T-helper 2 cell treated with Interferon-gamma antibody and Interleukin-4, amounts not matched to agents 5 μg/mL and 100 μg/mL, for 36 hours (primary cell): ENCODE results near the gene THOC5.
A peak's percentile ranks its signal among the peaks of the same experiment; 100 is the strongest.

Experiments used
- DNase-seq: peaks from one replicate; pipeline ENCODE4 v3.0.0; 2021; ENCODE audit warnings: low spot score
- H3K27ac Mint-ChIP-seq: one replicate; pipeline ENCODE4 v1.8.0; 2021; ENCODE audit warnings: mild to moderate bottlenecking, mixed read lengths
- H3K27me3 Mint-ChIP-seq: one replicate; pipeline ENCODE4 v1.8.0; 2021; ENCODE audit warnings: low read depth, mixed read lengths
- H3K36me3 Mint-ChIP-seq: one replicate; pipeline ENCODE4 v1.8.0; 2021; ENCODE audit warnings: low read depth, mixed read lengths
- H3K4me1 Mint-ChIP-seq: one replicate; pipeline ENCODE4 v1.8.0; 2021; ENCODE audit warnings: low read depth, mixed read lengths
- H3K4me3 Mint-ChIP-seq: one replicate; pipeline ENCODE4 v1.8.0; 2022; ENCODE audit warnings: mild to moderate bottlenecking, moderate library complexity, mixed read lengths
- H3K9me3 Mint-ChIP-seq: one replicate; pipeline ENCODE4 v1.8.0; 2021; ENCODE audit warnings: mixed read lengths

The THOC5 gene

DNA sequence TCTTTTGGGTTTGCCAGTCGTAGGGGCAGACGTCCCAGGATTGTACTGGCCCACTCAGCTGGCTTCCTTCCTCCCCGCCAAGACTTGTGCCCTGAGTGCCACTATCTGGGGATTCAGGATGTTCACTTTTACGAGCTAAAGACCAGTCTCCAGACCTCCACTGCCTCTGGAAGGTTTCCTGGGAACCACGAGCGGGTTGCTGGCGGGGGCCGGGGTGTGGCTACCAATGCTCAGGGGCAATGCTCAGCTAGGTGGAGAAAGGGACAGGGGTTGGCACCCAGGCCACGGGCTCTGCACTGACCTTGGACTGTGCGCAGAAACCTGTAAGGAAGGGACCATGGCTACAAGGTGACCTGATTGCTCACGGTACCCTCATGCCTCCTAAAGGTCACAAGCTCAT is 71.3 kb downstream of the THOC5 start:
- Mint-ChIP-seq H3K36me3 (peaks cover 1% of the 10 kb centered on the region), H3K4me1 (peaks cover 10% of the 10 kb centered on the region), H3K9me3 (no peaks in the 10 kb centered on the region), H3K4me3 (no peak overlapping the region), H3K27ac (no peak overlapping the region), H3K27me3 (peaks cover 34% of the 10 kb centered on the region)
- no peak for DNase-seq

- peak overlapping the region; percentile 20 for H3K27ac Mint-ChIP-seq
- no peaks in the 10 kb centered on the region for H3K9me3 Mint-ChIP-seq
- peaks cover 12% of the 10 kb centered on the region for H3K4me1 Mint-ChIP-seq
- no peak for DNase-seq
- peak overlapping the region; percentile 65 for H3K4me3 Mint-ChIP-seq
- H3K27me3 Mint-ChIP-seq: peaks cover 38% of the 10 kb centered on the region
- peaks cover 1% of the 10 kb centered on the region for H3K36me3 Mint-ChIP-seq
Observed at GRCh38 chr22:29481265-29482000, 72.1 kb downstream of the THOC5 start.

GRCh38 chr22:29480512-29481264 is 72.9 kb downstream of the THOC5 start:
- Mint-ChIP-seq H3K4me3 (peak overlapping the region; percentile 65), H3K27ac (no peak overlapping the region), H3K27me3 (peaks cover 38% of the 10 kb centered on the region), H3K4me1 (peaks cover 12% of the 10 kb centered on the region), H3K36me3 (peaks cover 1% of the 10 kb centered on the region), H3K9me3 (no peaks in the 10 kb centered on the region)
- peak; percentile 59 for DNase-seq

GRCh38 chr22:29480262-29480511 is 73.4 kb downstream of the THOC5 start:
- peaks cover 1% of the 10 kb centered on the region for H3K36me3 Mint-ChIP-seq
- peaks cover 12% of the 10 kb centered on the region for H3K4me1 Mint-ChIP-seq
- H3K4me3 Mint-ChIP-seq: no peak overlapping the region
- no peak for DNase-seq
- H3K27me3 Mint-ChIP-seq: peaks cover 38% of the 10 kb centered on the region
- H3K9me3 Mint-ChIP-seq: no peaks in the 10 kb centered on the region
- H3K27ac Mint-ChIP-seq: no peak overlapping the region

GRCh38 chr22:29479417-29480261 is 73.9 kb downstream of the THOC5 start, which contains the start of gene NEFH:
NEFH (plus strand) TSS chr22:29480218; CDS start chr22:29480263, 45 bp downstream.
- DNase-seq: no peak
- no peak within 1 kb of the TSS for H3K27ac Mint-ChIP-seq
- peaks cover 12% of the 10 kb centered on the region for H3K4me1 Mint-ChIP-seq
- peaks cover 1% of the 10 kb centered on the region for H3K36me3 Mint-ChIP-seq
- H3K4me3 Mint-ChIP-seq: peak within 1 kb of the TSS; percentile 65
- H3K27me3 Mint-ChIP-seq: peaks cover 38% of the 10 kb centered on the region
- H3K9me3 Mint-ChIP-seq: no peaks in the 10 kb centered on the region

GRCh38 chr22:29478326-29479276 is 75.0 kb downstream of the THOC5 start:
- Mint-ChIP-seq H3K27me3 (peaks cover 38% of the 10 kb centered on the region), H3K4me3 (peak overlapping the region; percentile 28), H3K9me3 (no peaks in the 10 kb centered on the region), H3K4me1 (peaks cover 12% of the 10 kb centered on the region), H3K36me3 (peaks cover 1% of the 10 kb centered on the region), H3K27ac (no peak overlapping the region)
- DNase-seq: no peak

- Mint-ChIP-seq H3K4me3 (no peak overlapping the region), H3K9me3 (no peaks in the 10 kb centered on the region), H3K27ac (no peak overlapping the region), H3K27me3 (peaks cover 38% of the 10 kb centered on the region), H3K36me3 (peaks cover 1% of the 10 kb centered on the region), H3K4me1 (peaks cover 12% of the 10 kb centered on the region)
- DNase-seq: no peak
Observed at GRCh38 chr22:29477723-29478318, 75.7 kb downstream of the THOC5 start.

GRCh38 chr22:29476116-29476515 is 77.4 kb downstream of the THOC5 start:
- Mint-ChIP-seq H3K4me3 (no peak overlapping the region), H3K27ac (no peak overlapping the region), H3K4me1 (peaks cover 8% of the 10 kb centered on the region), H3K36me3 (no peaks in the 10 kb centered on the region), H3K27me3 (peaks cover 27% of the 10 kb centered on the region), H3K9me3 (no peaks in the 10 kb centered on the region)
- no peak for DNase-seq

- Mint-ChIP-seq H3K36me3 (no peaks in the 10 kb centered on the region), H3K9me3 (no peaks in the 10 kb centered on the region), H3K4me1 (peaks cover 8% of the 10 kb centered on the region), H3K27ac (no peak overlapping the region), H3K27me3 (peaks cover 27% of the 10 kb centered on the region), H3K4me3 (no peak overlapping the region)
- DNase-seq: no peak
Observed at GRCh38 chr22:29475550-29475949, 78.0 kb downstream of the THOC5 start.

- H3K27me3 Mint-ChIP-seq: peaks cover 16% of the 10 kb centered on the region
- no peak overlapping the region for H3K4me3 Mint-ChIP-seq
- DNase-seq: no peak
- H3K9me3 Mint-ChIP-seq: no peaks in the 10 kb centered on the region
- H3K36me3 Mint-ChIP-seq: no peaks in the 10 kb centered on the region
- peaks cover 3% of the 10 kb centered on the region for H3K4me1 Mint-ChIP-seq
- H3K27ac Mint-ChIP-seq: no peak overlapping the region
Observed at GRCh38 chr22:29473001-29473400, 80.6 kb downstream of the THOC5 start.

GRCh38 chr22:29470159-29470855 is 83.2 kb downstream of the THOC5 start:
- no peaks in the 10 kb centered on the region for H3K9me3 Mint-ChIP-seq
- H3K4me3 Mint-ChIP-seq: peak overlapping the region; percentile 71
- H3K27me3 Mint-ChIP-seq: peaks cover 10% of the 10 kb centered on the region
- no peaks in the 10 kb centered on the region for H3K36me3 Mint-ChIP-seq
- no peak overlapping the region for H3K27ac Mint-ChIP-seq
- peaks cover 2% of the 10 kb centered on the region for H3K4me1 Mint-ChIP-seq
- peak; percentile 74 for DNase-seq

- no peaks in the 10 kb centered on the region for H3K9me3 Mint-ChIP-seq
- no peak overlapping the region for H3K27ac Mint-ChIP-seq
- no peaks in the 10 kb centered on the region for H3K36me3 Mint-ChIP-seq
- H3K4me3 Mint-ChIP-seq: peak overlapping the region; percentile 71
- H3K27me3 Mint-ChIP-seq: peaks cover 10% of the 10 kb centered on the region
- peaks cover 2% of the 10 kb centered on the region for H3K4me1 Mint-ChIP-seq
- DNase-seq: no peak
Observed at GRCh38 chr22:29469755-29470154, 83.8 kb downstream of the THOC5 start.
